ENCODE results near the gene SETDB1. TPM values are rescaled to one million over a fixed set of nuclear protein-coding genes. Genes with fewer than 3 reads are reported as not detected.

SETDB1 gene
- total and polyA plus RNA-seq, 2 experiments from 2014 or later, result 20.1 to 69.9 TPM

- Histone ChIP-seq H3K27me3 (no peaks in the 10 kb centered on the region), H3K27ac (peak overlapping the region; percentile 93), H3K4me1 (ENCODE audit: low read depth) (peaks cover 28% of the 10 kb centered on the region), H3K4me3 (peak overlapping the region; percentile 41), H3K9me3 (ENCODE audit: low read depth) (no peaks in the 10 kb centered on the region), H3K36me3 (no peaks in the 10 kb centered on the region)
- no peak for TF ChIP-seq CTCF (IDR thresholded peaks at IDR 0.05; ENCODE audit: low read depth, low read length)
- no peak for DNase-seq (ENCODE audit: low read depth in 1 of 2, low spot score in 1 of 2)
Observed at GRCh38 chr1:151005729-151006319, 79.7 kb downstream of the SETDB1 start.

GRCh38 chr1:151006327-151007052 lies 80.3 kb downstream of the SETDB1 start, which contains the start of gene MINDY1:
Gene MINDY1 (minus strand): TSS chr1:151006902. CDS start chr1:151002617, 4,285 bp downstream.
- H3K4me3 ChIP-seq, result peak within 1 kb of the TSS; percentile 41
- no peaks in the 10 kb centered on the region for H3K36me3 ChIP-seq
- no peaks in the 10 kb centered on the region for H3K9me3 ChIP-seq (ENCODE audit: low read depth)
- no peaks in the 10 kb centered on the region for H3K27me3 ChIP-seq
- peak within 1 kb of the TSS; percentile 93 for H3K27ac ChIP-seq
- DNase-seq (ENCODE audit: low read depth in 1 of 2, low spot score in 1 of 2), result peak; percentile 88 to 91
- peak; percentile 66 for TF ChIP-seq CTCF (IDR thresholded peaks at IDR 0.05; ENCODE audit: low read depth, low read length)
- peaks cover 35% of the 10 kb centered on the region for H3K4me1 ChIP-seq (ENCODE audit: low read depth)

GRCh38 chr1:151007853-151008243 lies 81.7 kb downstream of the SETDB1 start:
- Histone ChIP-seq H3K4me3 (peak overlapping the region; percentile 59), H3K4me1 (ENCODE audit: low read depth) (peaks cover 49% of the 10 kb centered on the region), H3K36me3 (no peaks in the 10 kb centered on the region), H3K27ac (peak overlapping the region; percentile 56), H3K27me3 (no peaks in the 10 kb centered on the region), H3K9me3 (ENCODE audit: low read depth) (no peaks in the 10 kb centered on the region)
- no peak for DNase-seq (ENCODE audit: low read depth in 1 of 2, low spot score in 1 of 2)
- TF ChIP-seq CTCF (IDR thresholded peaks at IDR 0.05; ENCODE audit: low read depth, low read length), result no peak

GRCh38 chr1:151008244-151009205 lies 82.4 kb downstream of the SETDB1 start, which contains the start of gene PRUNE1:
Gene PRUNE1 (plus strand): TSS chr1:151008449. CDS start chr1:151008633, 184 bp downstream.
- Histone ChIP-seq H3K4me3 (peak within 1 kb of the TSS; percentile 59), H3K27me3 (no peaks in the 10 kb centered on the region), H3K9me3 (ENCODE audit: low read depth) (no peaks in the 10 kb centered on the region), H3K4me1 (ENCODE audit: low read depth) (peaks cover 55% of the 10 kb centered on the region), H3K27ac (peak within 1 kb of the TSS; percentile 56), H3K36me3 (no peaks in the 10 kb centered on the region)
- peak; percentile 97 to 98 for DNase-seq (ENCODE audit: low read depth in 1 of 2, low spot score in 1 of 2)
- TF ChIP-seq CTCF (IDR thresholded peaks at IDR 0.05; ENCODE audit: low read depth, low read length), result no peak

GRCh38 chr1:151009206-151009587 lies 83.0 kb downstream of the SETDB1 start:
- peak in 1 of 2 donors; percentile 31 for DNase-seq (ENCODE audit: low read depth in 1 of 2, low spot score in 1 of 2)
- no peak for TF ChIP-seq CTCF (IDR thresholded peaks at IDR 0.05; ENCODE audit: low read depth, low read length)
- Histone ChIP-seq H3K27ac (peak overlapping the region; percentile 38), H3K9me3 (ENCODE audit: low read depth) (no peaks in the 10 kb centered on the region), H3K36me3 (no peaks in the 10 kb centered on the region), H3K27me3 (no peaks in the 10 kb centered on the region), H3K4me1 (ENCODE audit: low read depth) (peaks cover 61% of the 10 kb centered on the region), H3K4me3 (peak overlapping the region; percentile 59)

Measured in cardiac muscle cell (in vitro differentiated cells and primary cell).